Activated effector memory CD4-positive, alpha-beta T cell treated with Interleukin-2 at 50 U/mL for 16 hours (primary cell): Measurements from ENCODE around the gene GPRASP2.

Experiments used
- DNase-seq: peaks from one replicate; pipeline ENCODE4 v3.0.0-alpha.2; 2020

The GPRASP2 gene

GRCh38 chrX:102745857-102746584 is 33.8 kb downstream of the GPRASP2 start:
- DNase-seq: no peak

- DNase-seq: no peak
Measured at GRCh38 chrX:102765217-102765616, 53.0 kb downstream of the GPRASP2 start.

GRCh38 chrX:102765809-102766208 is 53.6 kb downstream of the GPRASP2 start:
- no peak for DNase-seq

GRCh38 chrX:102767287-102767686 is 55.0 kb downstream of the GPRASP2 start:
- no peak for DNase-seq
